Lower leg skin (tissue), 4 donors: ENCODE measurements around the gene C11orf98. TPM values are rescaled to one million over a fixed set of nuclear protein-coding genes. Genes with fewer than 3 reads are reported as not detected.

Source experiments
- DNase-seq, 2 donors: peaks; one replicate each; pipeline ENCODE4 v3.0.0-alpha.2; 2019; ENCODE audit warnings: low spot score in 2 of 2
- H3K4me3 ChIP-seq: fragments of 200-600 bp; sonication (generic); 2 replicates; pipeline ENCODE4 v1.5.1; 2017; ENCODE audit warnings: mild to moderate bottlenecking, low read depth; ENCODE audit not compliant: poor library complexity, severe bottlenecking
- CTCF ChIP-seq, 3 donors: fragments of 450-650 bp; IDR thresholded peaks; one replicate each; pipeline ENCODE4 v1.5.1; 2016; ENCODE audit warnings: antibody characterized with exemption in 3 of 3, mild to moderate bottlenecking in 3 of 3, moderate library complexity in 2 of 3
- POLR2A ChIP-seq, 2 donors: fragments of 450-650 bp; IDR thresholded peaks; one replicate each; pipeline ENCODE4 v1.6.1; 2016 to 2017; ENCODE audit warnings: antibody characterized with exemption in 2 of 2, mild to moderate bottlenecking in 1 of 2, moderate library complexity in 1 of 2
- WGBS, 2 donors: methylation state at CpG; one replicate each; pipeline ENCODE4 v1.1.5; 2018; 5-methylcytosine and 5-hydroxymethylcytosine counted together
- intact Hi-C: fragments of 100-400 bp; cut with DNase I; formaldehyde crosslinking; loops from one replicate; pipeline ENCODE4 v1.15.0; 2023; ENCODE audit warnings: low total_unique reads
- total RNA-seq, 4 donors: library from RNA; depleted of rRNA; stranded (reverse); fragments of >200 nt; gene quantifications; one replicate each; pipeline ENCODE4 v1.1.0, GENCODE V29; 2016

C11orf98 gene
- total RNA-seq, 4 donors from 2014 or later = 21.3 to 58.4 (median 31.4) TPM

DNA sequence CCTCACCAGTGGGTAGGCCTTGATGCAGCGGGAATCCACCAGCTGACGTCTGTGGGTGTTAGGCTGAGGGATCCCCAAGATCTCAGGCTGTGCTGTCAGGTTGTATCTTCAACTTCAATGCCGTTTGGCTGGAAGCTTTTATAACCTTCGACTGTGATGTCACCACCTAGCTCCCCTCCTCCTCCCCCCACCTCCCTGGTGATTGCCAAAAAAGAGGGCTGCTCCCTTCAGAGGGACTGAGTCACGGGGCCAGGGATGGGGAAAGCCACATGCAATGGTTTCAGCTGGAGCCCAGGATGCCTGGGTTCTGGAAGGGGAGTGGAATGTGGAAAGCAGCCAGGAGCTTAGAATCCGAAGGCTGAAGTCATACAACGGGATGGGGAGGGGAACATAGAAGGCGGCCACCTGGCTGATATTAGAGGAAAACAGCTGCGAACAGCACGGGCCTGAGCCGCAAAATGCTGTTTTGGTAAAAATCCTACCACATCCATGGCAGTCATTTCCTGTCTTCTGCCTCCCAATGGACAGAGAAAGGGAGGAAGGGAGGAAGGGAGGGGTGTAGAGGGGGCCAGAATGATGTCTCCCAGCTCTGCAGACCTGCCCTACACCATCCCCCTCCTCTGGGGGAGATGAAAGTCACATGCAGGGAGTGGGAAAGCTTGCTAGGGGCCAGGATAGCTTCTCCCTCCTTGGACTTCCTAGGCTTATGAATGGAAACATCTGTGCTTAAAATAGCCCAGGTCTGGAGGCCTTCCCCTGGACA is 24.6 kb upstream of the C11orf98 start, which contains the start of gene LRRN4CL:
TSS of gene LRRN4CL (minus strand) at position 110 of the 763 bp plus-strand sequence. CDS start 1,022 bp downstream, outside the sequence.
- TF ChIP-seq POLR2A (IDR thresholded peaks at IDR 0.05) (no peak), CTCF (IDR thresholded peaks at IDR 0.05) (no peak)
- no peak within 1 kb of the TSS for H3K4me3 ChIP-seq
- WGBS, 2 donors = 19 to 24% methylated on average over 11 of the region's 11 CpGs
- intact Hi-C loops = loop anchor here (10.0 kb wide), 1 partner anchor 95 kb away; the partner anchor contains the start of gene TUT1
- DNase-seq = peak; percentile 89 to 97

GRCh38 chr11:62688491-62688890 is 23.5 kb upstream of the C11orf98 start:
- WGBS, 2 donors = 19 to 38% methylated on average over 1 of the region's 1 CpG
- DNase-seq = no peak
- intact Hi-C loops = no loop called here
- no peak overlapping the region for H3K4me3 ChIP-seq
- TF ChIP-seq POLR2A (IDR thresholded peaks at IDR 0.05) = no peak
- TF ChIP-seq CTCF (IDR thresholded peaks at IDR 0.05) = no peak

GRCh38 chr11:62687508-62688396 is 22.7 kb upstream of the C11orf98 start:
- intact Hi-C loops = no loop called here
- 35 to 38% methylated on average over 38 to 59 of the region's 74 CpGs for WGBS, 2 donors
- no peak for DNase-seq
- no peak for TF ChIP-seq CTCF (IDR thresholded peaks at IDR 0.05)
- no peak for TF ChIP-seq POLR2A (IDR thresholded peaks at IDR 0.05)
- H3K4me3 ChIP-seq = no peak overlapping the region

DNA sequence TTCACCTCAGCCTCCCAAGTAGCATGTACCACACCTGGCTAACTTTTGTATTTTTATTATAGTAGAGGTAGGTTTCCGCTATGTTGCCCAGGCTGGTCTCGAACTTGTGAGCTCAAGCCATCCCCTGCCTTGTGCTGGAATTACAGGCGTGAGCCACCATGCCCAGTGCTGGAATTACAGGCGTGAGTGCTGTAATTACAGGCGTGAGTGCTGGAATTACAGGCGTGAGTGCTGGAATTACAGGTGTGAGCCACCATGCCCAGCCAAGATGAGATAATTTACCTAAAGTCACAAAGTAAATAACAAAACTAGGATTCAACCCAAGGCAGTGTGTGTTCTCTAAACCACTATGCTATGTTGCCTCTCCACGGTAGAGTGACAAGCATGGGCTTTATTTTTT is 17.5 kb upstream of the C11orf98 start:
- TF ChIP-seq POLR2A (IDR thresholded peaks at IDR 0.05) (no peak), CTCF (IDR thresholded peaks at IDR 0.05) (no peak)

GRCh38 chr11:62680825-62681240 is 15.8 kb upstream of the C11orf98 start:
- intact Hi-C loops = no loop called here
- no peak for TF ChIP-seq POLR2A (IDR thresholded peaks at IDR 0.05)
- no peak for TF ChIP-seq CTCF (IDR thresholded peaks at IDR 0.05)
- H3K4me3 ChIP-seq = no peak overlapping the region
- 27% methylated on average over 4 of the region's 4 CpGs for WGBS, 2 donors
- peak in 1 of 2 donors; percentile 71 for DNase-seq

More for the DNA sequence above, 17.5 kb upstream of the C11orf98 start:
- no peak for DNase-seq
- WGBS, 2 donors = 72 to 75% methylated on average over 7 of the region's 7 CpGs
- intact Hi-C loops = no loop called here
- H3K4me3 ChIP-seq = no peak overlapping the region
